HEK293 (cell line): Measurements from ENCODE around the gene SERINC3.

Experiments
- CTCF ChIA-PET: fragments of 350-600 bp; formaldehyde crosslinking; extraction: SDS; loops from one replicate; lab custom pipeline; 2021; ENCODE audit warnings: antibody characterized with exemption; lab: Yijun Ruan, JAX
- POLR2A ChIA-PET: fragments of 300-600 bp; formaldehyde crosslinking; extraction: SDS; loops from one replicate; lab custom pipeline; 2020; ENCODE audit warnings: antibody characterized with exemption, inconsistent platforms; lab: Yijun Ruan, JAX
- H3K27ac ChIP-seq: fragments of 200-500 bp; sonication (Bioruptor generic); 2 replicates; pipeline ENCODE4 v1.5.1; 2014; ENCODE audit warnings: low read depth, low read length, control low read depth, inconsistent platforms; ENCODE audit errors: extremely low read depth
- H3K36me3 ChIP-seq, 2 experiments: fragments of 200-500 bp in 1 of 2; sonication (Bioruptor generic) in 1 of 2; 1 replicate in 1 of 2; 2 replicates in 1 of 2; pipeline ENCODE4 v1.5.1; 2014 to 2017; ENCODE audit warnings: inconsistent platforms in 2 of 2, low read length in 2 of 2; ENCODE audit not compliant: control insufficient read depth in 2 of 2, insufficient read depth in 1 of 2
- H3K4me1 ChIP-seq: fragments of 200-500 bp; sonication (Bioruptor generic); 2 replicates; pipeline ENCODE4 v1.5.1; 2014; ENCODE audit warnings: mild to moderate bottlenecking, low read length, inconsistent platforms; ENCODE audit not compliant: control insufficient read depth, insufficient read depth
- H3K4me3 ChIP-seq: 2 replicates; pipeline ENCODE4 v1.5.1; 2011; ENCODE audit warnings: low read depth, mild to moderate bottlenecking, control low read depth, low read length, moderate library complexity
- H3K9me3 ChIP-seq: fragments of 200-500 bp; sonication (Bioruptor generic); 2 replicates; pipeline ENCODE4 v1.5.1; 2014; ENCODE audit warnings: low read depth, low read length, inconsistent platforms; ENCODE audit not compliant: control insufficient read depth, insufficient read depth
- EGR2 ChIP-seq: fragments of 450-650 bp; formaldehyde crosslinking; IDR thresholded peaks from 2 replicates; pipeline ENCODE4 v1.5.1; 2016; ENCODE audit warnings: low read depth, missing biosample characterization, missing genetic modification characterization
- OVOL3 ChIP-seq: fragments of 450-650 bp; formaldehyde crosslinking; IDR thresholded peaks from 2 replicates; pipeline ENCODE4 v1.5.1; 2016; ENCODE audit warnings: missing biosample characterization, missing genetic modification characterization
- RBAK ChIP-seq: fragments of 450-650 bp; formaldehyde crosslinking; IDR thresholded peaks from 2 replicates; pipeline ENCODE4 v1.5.1; 2016; ENCODE audit warnings: missing biosample characterization, missing genetic modification characterization
- SP7 ChIP-seq: fragments of 450-650 bp; formaldehyde crosslinking; IDR thresholded peaks from 2 replicates; pipeline ENCODE4 v1.5.1; 2016; ENCODE audit warnings: missing biosample characterization, missing genetic modification characterization
- ZBTB20 ChIP-seq: fragments of 450-650 bp; formaldehyde crosslinking; IDR thresholded peaks from 2 replicates; pipeline ENCODE4 v1.5.1; 2016; ENCODE audit warnings: missing biosample characterization, missing genetic modification characterization
- ZBTB21 ChIP-seq: fragments of 450-650 bp; formaldehyde crosslinking; IDR thresholded peaks from 2 replicates; pipeline ENCODE4 v1.5.1; 2017; ENCODE audit warnings: missing biosample characterization, missing genetic modification characterization
- ZFHX2 ChIP-seq: fragments of 450-650 bp; formaldehyde crosslinking; conservative IDR thresholded peaks from 2 replicates; pipeline ENCODE4 v1.5.1; 2016; ENCODE audit warnings: missing biosample characterization, missing genetic modification characterization
- ZNF169 ChIP-seq: fragments of 450-650 bp; formaldehyde crosslinking; IDR thresholded peaks from 2 replicates; pipeline ENCODE4 v1.5.1; 2016; ENCODE audit warnings: missing biosample characterization, missing genetic modification characterization
- ZNF239 ChIP-seq: fragments of 450-650 bp; formaldehyde crosslinking; IDR thresholded peaks from 2 replicates; pipeline ENCODE4 v1.5.1; 2016; ENCODE audit warnings: missing biosample characterization, missing genetic modification characterization
- ZNF324 ChIP-seq: fragments of 450-650 bp; formaldehyde crosslinking; IDR thresholded peaks from 2 replicates; pipeline ENCODE4 v1.5.1; 2016; ENCODE audit warnings: missing biosample characterization, missing genetic modification characterization
- ZNF549 ChIP-seq: fragments of 450-650 bp; IDR thresholded peaks from 2 replicates; pipeline ENCODE4 v1.5.1; 2018; ENCODE audit warnings: missing biosample characterization, missing genetic modification characterization, mild to moderate bottlenecking, inconsistent platforms, moderate library complexity
- ZNF558 ChIP-seq: fragments of 450-650 bp; formaldehyde crosslinking; IDR thresholded peaks from 2 replicates; pipeline ENCODE4 v1.5.1; 2016; ENCODE audit warnings: missing biosample characterization, missing genetic modification characterization
- ZNF629 ChIP-seq: fragments of 450-650 bp; formaldehyde crosslinking; IDR thresholded peaks from 2 replicates; pipeline ENCODE4 v1.5.1; 2017; ENCODE audit warnings: missing biosample characterization, missing genetic modification characterization
- ZNF664 ChIP-seq: fragments of 450-650 bp; formaldehyde crosslinking; IDR thresholded peaks from 2 replicates; pipeline ENCODE4 v1.5.1; 2016; ENCODE audit warnings: missing biosample characterization, missing genetic modification characterization
- ZNF785 ChIP-seq: fragments of 450-650 bp; formaldehyde crosslinking; IDR thresholded peaks from 2 replicates; pipeline ENCODE4 v1.5.1; 2016; ENCODE audit warnings: missing biosample characterization, missing genetic modification characterization
- ZSCAN23 ChIP-seq: fragments of 450-650 bp; formaldehyde crosslinking; IDR thresholded peaks from 2 replicates; pipeline ENCODE4 v1.5.1; 2016; ENCODE audit warnings: missing biosample characterization, missing genetic modification characterization
- ZXDB ChIP-seq: fragments of 450-650 bp; formaldehyde crosslinking; IDR thresholded peaks from 2 replicates; pipeline ENCODE4 v1.5.1; 2016; ENCODE audit warnings: missing biosample characterization, missing genetic modification characterization
- TF ChIP-seq, protein P1 (sequence below): fragments of 450-650 bp; formaldehyde crosslinking; IDR thresholded peaks from 2 replicates; pipeline ENCODE4 v1.5.1; 2016; ENCODE audit warnings: missing biosample characterization, missing genetic modification characterization
- TF ChIP-seq, protein P2 (sequence below): fragments of 450-650 bp; formaldehyde crosslinking; conservative IDR thresholded peaks from 2 replicates; pipeline ENCODE4 v1.5.1; 2016; ENCODE audit warnings: low read depth, missing biosample characterization, missing genetic modification characterization
- TF ChIP-seq, protein P3 (sequence below): fragments of 450-650 bp; formaldehyde crosslinking; IDR thresholded peaks from 2 replicates; pipeline ENCODE4 v1.5.1; 2016; ENCODE audit warnings: missing biosample characterization, missing genetic modification characterization
- TF ChIP-seq, protein P4 (sequence below): fragments of 450-650 bp; formaldehyde crosslinking; optimal IDR thresholded peaks from 2 replicates; pipeline ENCODE3; 2016; ENCODE audit warnings: missing biosample characterization, mild to moderate bottlenecking, missing genetic modification characterization

SERINC3 gene

DNA sequence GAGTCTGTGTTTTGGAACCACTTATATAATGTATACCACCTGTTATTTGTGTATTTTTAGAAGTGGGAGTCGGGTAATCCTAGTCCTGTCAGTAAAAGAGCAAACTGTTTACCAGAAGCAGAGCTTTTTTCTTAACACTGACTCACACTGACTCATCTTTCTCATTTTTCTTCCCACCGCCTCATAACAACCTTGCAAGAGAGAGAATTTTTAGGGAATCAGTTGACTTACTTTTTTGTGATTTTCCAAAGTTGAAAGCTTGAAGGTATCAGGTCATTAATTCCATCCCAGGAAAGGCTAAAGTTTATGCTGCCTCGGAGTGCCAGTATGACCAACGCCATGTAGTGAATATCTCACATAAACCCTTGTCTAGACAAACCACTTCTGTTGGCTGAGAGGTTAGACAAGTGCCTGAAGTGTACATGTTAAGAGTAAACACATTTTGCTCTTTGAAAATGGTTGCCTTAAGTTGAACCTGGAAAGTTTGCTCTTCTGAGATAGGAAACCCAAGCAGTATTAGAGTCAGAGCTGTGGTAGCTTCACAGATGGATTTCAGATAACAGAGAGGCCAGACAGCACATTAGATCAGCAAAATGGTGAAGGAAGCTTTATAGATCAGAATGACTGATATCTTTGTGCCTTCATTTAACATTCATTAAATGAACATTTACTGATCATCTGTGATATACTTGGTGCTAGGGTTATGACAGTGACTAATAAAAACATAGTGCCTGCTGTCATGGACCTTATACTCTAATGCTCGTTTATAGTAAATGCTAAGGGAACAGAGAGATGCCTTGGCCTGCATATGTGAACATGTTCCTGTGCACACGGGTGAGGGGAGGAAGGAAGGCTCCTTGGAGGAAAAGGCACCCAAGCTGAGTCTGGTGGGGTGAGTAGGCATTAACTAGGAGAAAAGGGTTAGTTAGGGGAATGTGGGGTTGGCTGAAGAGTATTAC is 31.4 kb upstream of the SERINC3 start (continued):
- TF ChIP-seq ZNF629 (tag by site-specific recombination) = peak; percentile 58

DNA sequence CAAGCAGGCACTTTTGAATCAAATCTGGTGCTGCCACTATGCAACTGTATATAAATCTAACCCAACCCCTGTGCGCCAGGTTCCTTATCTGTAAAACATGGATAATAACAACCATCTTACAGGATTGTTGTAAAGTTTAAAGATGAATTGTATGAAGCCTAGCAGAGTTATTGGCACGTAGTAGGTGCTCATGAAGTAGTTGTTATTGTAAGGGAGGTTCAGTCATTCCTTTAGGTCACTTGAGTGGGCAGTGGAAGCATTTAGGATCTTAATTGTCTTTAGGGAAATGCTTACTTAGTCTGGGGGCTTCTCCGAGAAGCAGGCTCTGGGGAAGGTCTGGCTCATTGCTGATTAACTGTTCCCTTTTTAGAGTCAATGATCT is 30.7 kb upstream of the SERINC3 start:
- POLR2A ChIA-PET = no interaction called here
- Histone ChIP-seq H3K9me3 (no peaks in the 10 kb centered on the region), H3K4me3 (no peak overlapping the region), H3K36me3 (no peaks in the 10 kb centered on the region), H3K27ac (peak overlapping the region; percentile 61), H3K4me1 (peaks cover 25% of the 10 kb centered on the region)
- TF ChIP-seq OVOL3 (tag by site-specific recombination) (no peak), ZSCAN23 (tag by site-specific recombination) (no peak), ZNF324 (no peak), ZXDB (peak; percentile 39; the same call in 1 of the 2 replicates), ZFHX2 (tag by site-specific recombination) (peak; percentile 45; the same call in 1 of the 2 replicates), ZNF549 (tag by site-specific recombination) (no peak), ZNF239 (tag by site-specific recombination) (no peak), EGR2 (tag by site-specific recombination) (0 out of 2 replicates have a peak, but pooled peaks have one; percentile 39), ZBTB21 (tag by site-specific recombination) (no peak), ZNF664 (tag by site-specific recombination) (peak; percentile 56)
- TF ChIP-seq, protein P1, sequence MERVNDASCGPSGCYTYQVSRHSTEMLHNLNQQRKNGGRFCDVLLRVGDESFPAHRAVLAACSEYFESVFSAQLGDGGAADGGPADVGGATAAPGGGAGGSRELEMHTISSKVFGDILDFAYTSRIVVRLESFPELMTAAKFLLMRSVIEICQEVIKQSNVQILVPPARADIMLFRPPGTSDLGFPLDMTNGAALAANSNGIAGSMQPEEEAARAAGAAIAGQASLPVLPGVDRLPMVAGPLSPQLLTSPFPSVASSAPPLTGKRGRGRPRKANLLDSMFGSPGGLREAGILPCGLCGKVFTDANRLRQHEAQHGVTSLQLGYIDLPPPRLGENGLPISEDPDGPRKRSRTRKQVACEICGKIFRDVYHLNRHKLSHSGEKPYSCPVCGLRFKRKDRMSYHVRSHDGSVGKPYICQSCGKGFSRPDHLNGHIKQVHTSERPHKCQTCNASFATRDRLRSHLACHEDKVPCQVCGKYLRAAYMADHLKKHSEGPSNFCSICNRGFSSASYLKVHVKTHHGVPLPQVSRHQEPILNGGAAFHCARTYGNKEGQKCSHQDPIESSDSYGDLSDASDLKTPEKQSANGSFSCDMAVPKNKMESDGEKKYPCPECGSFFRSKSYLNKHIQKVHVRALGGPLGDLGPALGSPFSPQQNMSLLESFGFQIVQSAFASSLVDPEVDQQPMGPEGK (tag by site-specific recombination) = no peak
- CTCF ChIA-PET = no interaction called here

DNA sequence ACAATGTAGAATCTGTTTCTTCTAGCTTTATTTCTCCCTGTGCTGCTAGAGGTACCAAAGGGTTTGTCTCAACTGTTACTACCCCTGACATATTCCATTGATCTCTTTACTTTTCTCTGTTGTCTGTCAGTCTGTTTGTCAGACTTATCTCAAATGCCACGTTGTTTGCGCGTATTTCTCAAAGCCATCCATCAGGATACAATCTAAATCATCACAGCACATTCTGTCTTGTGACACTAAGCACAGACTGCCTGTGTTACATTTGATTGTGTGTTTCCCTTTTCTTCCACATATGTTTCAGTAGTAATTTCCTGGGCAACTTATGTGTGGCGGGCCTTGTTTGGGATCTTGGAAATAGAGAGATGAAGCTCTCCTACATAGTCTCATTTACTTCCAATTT is 30.2 kb upstream of the SERINC3 start:
- peaks cover 25% of the 10 kb centered on the region for H3K4me1 ChIP-seq
- ChIA-PET CTCF (interaction anchor here (0.8 to 1.3 kb wide), 2 partner anchors 58 to 77 kb away, joined by 3 read pairs; partner anchors contain the start of gene TTPAL), POLR2A (no interaction called here)
- TF ChIP-seq ZNF169 = no peak
- TF ChIP-seq, protein P2, sequence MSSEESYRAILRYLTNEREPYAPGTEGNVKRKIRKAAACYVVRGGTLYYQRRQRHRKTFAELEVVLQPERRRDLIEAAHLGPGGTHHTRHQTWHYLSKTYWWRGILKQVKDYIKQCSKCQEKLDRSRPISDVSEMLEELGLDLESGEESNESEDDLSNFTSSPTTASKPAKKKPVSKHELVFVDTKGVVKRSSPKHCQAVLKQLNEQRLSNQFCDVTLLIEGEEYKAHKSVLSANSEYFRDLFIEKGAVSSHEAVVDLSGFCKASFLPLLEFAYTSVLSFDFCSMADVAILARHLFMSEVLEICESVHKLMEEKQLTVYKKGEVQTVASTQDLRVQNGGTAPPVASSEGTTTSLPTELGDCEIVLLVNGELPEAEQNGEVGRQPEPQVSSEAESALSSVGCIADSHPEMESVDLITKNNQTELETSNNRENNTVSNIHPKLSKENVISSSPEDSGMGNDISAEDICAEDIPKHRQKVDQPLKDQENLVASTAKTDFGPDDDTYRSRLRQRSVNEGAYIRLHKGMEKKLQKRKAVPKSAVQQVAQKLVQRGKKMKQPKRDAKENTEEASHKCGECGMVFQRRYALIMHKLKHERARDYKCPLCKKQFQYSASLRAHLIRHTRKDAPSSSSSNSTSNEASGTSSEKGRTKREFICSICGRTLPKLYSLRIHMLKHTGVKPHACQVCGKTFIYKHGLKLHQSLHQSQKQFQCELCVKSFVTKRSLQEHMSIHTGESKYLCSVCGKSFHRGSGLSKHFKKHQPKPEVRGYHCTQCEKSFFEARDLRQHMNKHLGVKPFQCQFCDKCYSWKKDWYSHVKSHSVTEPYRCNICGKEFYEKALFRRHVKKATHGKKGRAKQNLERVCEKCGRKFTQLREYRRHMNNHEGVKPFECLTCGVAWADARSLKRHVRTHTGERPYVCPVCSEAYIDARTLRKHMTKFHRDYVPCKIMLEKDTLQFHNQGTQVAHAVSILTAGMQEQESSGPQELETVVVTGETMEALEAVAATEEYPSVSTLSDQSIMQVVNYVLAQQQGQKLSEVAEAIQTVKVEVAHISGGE = no peak
- TF ChIP-seq, protein P3, sequence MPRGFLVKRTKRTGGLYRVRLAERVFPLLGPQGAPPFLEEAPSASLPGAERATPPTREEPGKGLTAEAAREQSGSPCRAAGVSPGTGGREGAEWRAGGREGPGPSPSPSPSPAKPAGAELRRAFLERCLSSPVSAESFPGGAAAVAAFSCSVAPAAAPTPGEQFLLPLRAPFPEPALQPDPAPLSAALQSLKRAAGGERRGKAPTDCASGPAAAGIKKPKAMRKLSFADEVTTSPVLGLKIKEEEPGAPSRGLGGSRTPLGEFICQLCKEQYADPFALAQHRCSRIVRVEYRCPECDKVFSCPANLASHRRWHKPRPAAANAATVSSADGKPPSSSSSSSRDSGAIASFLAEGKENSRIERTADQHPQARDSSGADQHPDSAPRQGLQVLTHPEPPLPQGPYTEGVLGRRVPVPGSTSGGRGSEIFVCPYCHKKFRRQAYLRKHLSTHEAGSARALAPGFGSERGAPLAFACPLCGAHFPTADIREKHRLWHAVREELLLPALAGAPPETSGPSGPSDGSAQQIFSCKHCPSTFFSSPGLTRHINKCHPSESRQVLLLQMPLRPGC = no peak
- TF ChIP-seq RBAK (tag by site-specific recombination) = no peak
- TF ChIP-seq ZNF785 (tag by site-specific recombination) = no peak
- no peak for TF ChIP-seq ZXDB
- TF ChIP-seq ZNF558 (tag by site-specific recombination) = no peak
- TF ChIP-seq SP7 = no peak
- no peak for TF ChIP-seq OVOL3 (tag by site-specific recombination)
- TF ChIP-seq ZBTB20 (tag by site-specific recombination) = no peak
- TF ChIP-seq, protein P4, sequence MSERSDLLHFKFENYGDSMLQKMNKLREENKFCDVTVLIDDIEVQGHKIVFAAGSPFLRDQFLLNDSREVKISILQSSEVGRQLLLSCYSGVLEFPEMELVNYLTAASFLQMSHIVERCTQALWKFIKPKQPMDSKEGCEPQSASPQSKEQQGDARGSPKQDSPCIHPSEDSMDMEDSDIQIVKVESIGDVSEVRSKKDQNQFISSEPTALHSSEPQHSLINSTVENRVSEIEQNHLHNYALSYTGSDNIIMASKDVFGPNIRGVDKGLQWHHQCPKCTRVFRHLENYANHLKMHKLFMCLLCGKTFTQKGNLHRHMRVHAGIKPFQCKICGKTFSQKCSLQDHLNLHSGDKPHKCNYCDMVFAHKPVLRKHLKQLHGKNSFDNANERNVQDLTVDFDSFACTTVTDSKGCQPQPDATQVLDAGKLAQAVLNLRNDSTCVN (tag by site-specific recombination) = no peak
- TF ChIP-seq, all 188 proteins: peak for 0
- Histone ChIP-seq H3K4me3 (no peak overlapping the region), H3K27ac (peak overlapping the region; percentile 61; the same call in 1 of the 2 replicates), H3K36me3 (no peaks in the 10 kb centered on the region), H3K9me3 (no peaks in the 10 kb centered on the region)
